Measurements from ENCODE around the gene SENP6.
"Not testable (repeated sequence)": the region's sequence is repeated elsewhere in the genome, so short reads cannot be mapped to it uniquely, and the experiment has no call there.

The SENP6 gene

GRCh38 chr6:75689576-75689975 lies 87.9 kb downstream of the SENP6 start:
- no peak overlapping the region for H3K4me3 ChIP-seq (replicated peaks; ENCODE audit: low read depth, low read length)
- no peak for TF ChIP-seq CTCF (IDR thresholded peaks at IDR 0.05; ENCODE audit: low read length, missing control alignments)
- DNase-seq (ENCODE audit: low read depth), result no peak

- peak; percentile 50 for DNase-seq (ENCODE audit: low read depth)
- no peak overlapping the region for H3K4me3 ChIP-seq (replicated peaks; ENCODE audit: low read depth, low read length)
- TF ChIP-seq CTCF (IDR thresholded peaks at IDR 0.05; ENCODE audit: low read length, missing control alignments), result no peak
Measured at GRCh38 chr6:75691012-75691411, 89.3 kb downstream of the SENP6 start.

GRCh38 chr6:75693534-75693933 lies 91.9 kb downstream of the SENP6 start:
- TF ChIP-seq CTCF (IDR thresholded peaks at IDR 0.05; ENCODE audit: low read length, missing control alignments), result peak; percentile 30
- no peak overlapping the region for H3K4me3 ChIP-seq (replicated peaks; ENCODE audit: low read depth, low read length)
- DNase-seq (ENCODE audit: low read depth), result peak; percentile 56

GRCh38 chr6:75694406-75694805 lies 92.7 kb downstream of the SENP6 start:
- DNase-seq (ENCODE audit: low read depth), result no peak
- H3K4me3 ChIP-seq (replicated peaks; ENCODE audit: low read depth, low read length), result no peak overlapping the region
- TF ChIP-seq CTCF (IDR thresholded peaks at IDR 0.05; ENCODE audit: low read length, missing control alignments), result no peak

- DNase-seq (ENCODE audit: low read depth); H3K4me3 ChIP-seq (replicated peaks; ENCODE audit: low read depth, low read length): not testable (repeated sequence)
Measured at GRCh38 chr6:75708334-75708733, 106.7 kb downstream of the SENP6 start.

- DNase-seq (ENCODE audit: low read depth), result no peak
- no peak for TF ChIP-seq CTCF (IDR thresholded peaks at IDR 0.05; ENCODE audit: low read length, missing control alignments)
- no peak overlapping the region for H3K4me3 ChIP-seq (replicated peaks; ENCODE audit: low read depth, low read length)
Measured at GRCh38 chr6:75711173-75711572, 109.5 kb downstream of the SENP6 start.

GRCh38 chr6:75719133-75719532 lies 117.5 kb downstream of the SENP6 start:
- no peak overlapping the region for H3K4me3 ChIP-seq (replicated peaks; ENCODE audit: low read depth, low read length)
- no peak for DNase-seq (ENCODE audit: low read depth)
- TF ChIP-seq CTCF (IDR thresholded peaks at IDR 0.05; ENCODE audit: low read length, missing control alignments), result no peak

- TF ChIP-seq CTCF (IDR thresholded peaks at IDR 0.05; ENCODE audit: low read length, missing control alignments), result no peak
- no peak overlapping the region for H3K4me3 ChIP-seq (replicated peaks; ENCODE audit: low read depth, low read length)
- DNase-seq (ENCODE audit: low read depth), result no peak
Measured at GRCh38 chr6:75723382-75723781, 121.7 kb downstream of the SENP6 start.

Data from fibroblast of pulmonary artery (primary cell).